GM12878 (cell line): ENCODE data around the gene MICAL3. TPM values are rescaled to one million over a fixed set of nuclear protein-coding genes. Genes with fewer than 3 reads are reported as not detected.

Experiments used
- ATAC-seq: fragments of 200-7000 bp; cut with Tn5 transposase; 3 replicates; pipeline ENCODE4 v1.9.1; 2020; ENCODE audit warnings: mild to moderate bottlenecking, moderate library complexity
- BruUV-seq: library from RNA; stranded (reverse); fragments of 400-500 nt; replicated peaks from 2 replicates; lab custom pipeline; 2021; lab: Mats Ljungman, UMichigan
- CTCF ChIA-PET: fragments of 300-600 bp; sonication (Branson Sonifier 250); formaldehyde crosslinking; extraction: SDS; loops from one replicate; lab custom pipeline; 2021; ENCODE audit warnings: inconsistent platforms; lab: Yijun Ruan, JAX
- POLR2A ChIA-PET: fragments of 350-600 bp; formaldehyde crosslinking; extraction: SDS; loops from one replicate; lab custom pipeline; 2021; ENCODE audit warnings: inconsistent platforms; lab: Charles Lee
- RAD21 ChIA-PET: fragments of 300-600 bp; sonication (Branson Sonifier 250); formaldehyde crosslinking; loops from one replicate; lab custom pipeline; 2023; ENCODE audit warnings: antibody characterized with exemption; ENCODE audit not compliant: unreplicated experiment; lab: Charles Lee
- SMC1A ChIA-PET: fragments of 300-600 bp; sonication (Branson Sonifier 250); formaldehyde crosslinking; loops from one replicate; lab custom pipeline; 2023; ENCODE audit not compliant: unreplicated experiment, uncharacterized antibody; lab: Charles Lee
- DNase-seq: peaks from one replicate; pipeline ENCODE4 v3.0.0-alpha.2; 2011; ENCODE audit warnings: low read depth, low spot score
- FAIRE-seq: peaks from 3 replicates; lab custom pipeline; 2011; peaks lifted over from hg19 to GRCh38; lab: Jason Lieb, UNC
- H2AFZ ChIP-seq: 2 replicates; pipeline ENCODE4 v1.6.0; 2011; ENCODE audit warnings: low read depth, low read length, control low read depth; ENCODE audit not compliant: control insufficient read depth
- H3K27ac ChIP-seq: 2 replicates; pipeline ENCODE4 v1.5.1; 2011; ENCODE audit warnings: control low read depth; ENCODE audit not compliant: control insufficient read depth, insufficient read depth
- H3K27me3 ChIP-seq, 2 experiments: replicated peaks in 1 of 2; 2 replicates each; pipeline versions ENCODE4 v1.6.0 to v1.6.1; 2011; ENCODE audit warnings: low read length in 1 of 2; ENCODE audit not compliant: control insufficient read depth in 2 of 2, insufficient read depth in 2 of 2
- H3K36me3 ChIP-seq, 2 experiments: 2 replicates each; pipeline ENCODE4 v1.5.1; 2011; ENCODE audit warnings: low read length in 1 of 2; ENCODE audit not compliant: control insufficient read depth in 2 of 2, insufficient read depth in 2 of 2
- H3K4me1 ChIP-seq: 2 replicates; pipeline ENCODE4 v1.6.1; 2011; ENCODE audit warnings: mild to moderate bottlenecking, low read length, moderate library complexity, mixed read lengths; ENCODE audit not compliant: control insufficient read depth, insufficient read depth
- H3K4me2 ChIP-seq: 2 replicates; pipeline ENCODE4 v1.6.0; 2011; ENCODE audit warnings: control low read depth; ENCODE audit not compliant: control insufficient read depth, insufficient read depth
- H3K4me3 ChIP-seq: fragments of 200-600 bp; sonication (generic); 2 replicates; pipeline ENCODE4 v1.5.1; 2016
- H3K79me2 ChIP-seq: 2 replicates; pipeline ENCODE4 v1.6.0; 2011; ENCODE audit warnings: low read length; ENCODE audit not compliant: control insufficient read depth, insufficient read depth
- H3K9ac ChIP-seq: 2 replicates; pipeline ENCODE4 v1.8.0; 2011; ENCODE audit warnings: low read length, control low read depth, mixed read lengths; ENCODE audit not compliant: control insufficient read depth, insufficient read depth
- H3K9me3 ChIP-seq: replicated peaks from 3 replicates; pipeline ENCODE4 v1.5.1; 2011; ENCODE audit warnings: mild to moderate bottlenecking, low read length; ENCODE audit not compliant: control insufficient read depth, insufficient read depth
- H4K20me1 ChIP-seq: 2 replicates; pipeline ENCODE4 v1.6.0; 2011; ENCODE audit not compliant: control insufficient read depth, insufficient read depth
- CHD1 ChIP-seq: IDR thresholded peaks from 2 replicates; pipeline ENCODE4 v1.6.1; 2012; ENCODE audit warnings: low read depth, low read length, improper control_type of control experiment
- EED ChIP-seq: sonication (generic); IDR thresholded peaks from 2 replicates; pipeline ENCODE4 v1.6.1; 2016; ENCODE audit warnings: antibody characterized with exemption, low read depth
- KAT2A ChIP-seq: conservative IDR thresholded peaks from 2 replicates; pipeline ENCODE4 v1.6.1; 2011; ENCODE audit warnings: low read depth, low read length; ENCODE audit not compliant: control insufficient read depth
- POU2F2 ChIP-seq: IDR thresholded peaks from 3 replicates; pipeline ENCODE4 v1.6.1; 2011; ENCODE audit warnings: low read depth, mild to moderate bottlenecking, low read length, borderline replicate concordance
- RBBP5 ChIP-seq: fragments of 200-600 bp; sonication (generic); conservative IDR thresholded peaks from 2 replicates; pipeline ENCODE4 v1.6.1; 2016
- SUPT20H ChIP-seq: IDR thresholded peaks from 2 replicates; pipeline ENCODE4 v1.6.1; 2011; ENCODE audit warnings: low read depth, mild to moderate bottlenecking, low read length, moderate library complexity, borderline replicate concordance; ENCODE audit not compliant: control insufficient read depth
- TCF7 ChIP-seq: IDR thresholded peaks from 2 replicates; pipeline ENCODE4 v1.6.1; 2014; ENCODE audit warnings: antibody characterized with exemption, borderline replicate concordance
- WRNIP1 ChIP-seq: IDR thresholded peaks from 2 replicates; pipeline ENCODE4 v1.6.1; 2011; ENCODE audit warnings: low read depth, low read length, improper control_type of control experiment, borderline replicate concordance
- ZNF384 ChIP-seq: IDR thresholded peaks from 2 replicates; pipeline ENCODE4 v1.6.1; 2012; ENCODE audit warnings: low read depth, mild to moderate bottlenecking, low read length, improper control_type of control experiment, borderline replicate concordance
- WGBS: methylation state at CpG from one replicate; pipeline ENCODE4 v1.1.6; 2016; ENCODE audit warnings: low lambda C conversion rate; ENCODE audit not compliant: insufficient replicate concordance, insufficient coverage; ENCODE audit errors: missing lambda C conversion rate; 5-methylcytosine and 5-hydroxymethylcytosine counted together
- in situ Hi-C: fragments of 300-500 bp; cut with MboI; formaldehyde crosslinking; loops from 9 replicates; pipeline ENCODE4 v1.14.3; 2018; ENCODE audit warnings: mixed read lengths
- intact Hi-C: fragments of 100-400 bp; cut with micrococcal nuclease; formaldehyde crosslinking; loops from one replicate; pipeline ENCODE4 v1.14.2; 2022; ENCODE audit not compliant: unreplicated experiment
- polyA plus RNA-seq, 11 experiments: library from polyadenylated mRNA; depleted of rRNA in 4 of 11; unstranded in 6 of 11; stranded (reverse) in 5 of 11; fragments of >200 nt; fragmentation: Nextera tagmentation in 4 of 11; fragmentation: Illumina TruSeq in 1 of 11; extraction: Ambion mirVana in 4 of 11; extraction: Trizol in 1 of 11; gene quantifications; 1 replicate in 1 of 11; 2 replicates in 10 of 11; pipeline versions ENCODE4 v1.2.1 to v1.2.3, GENCODE V29; 2011 to 2016; ENCODE audit warnings: inconsistent platforms in 2 of 11, missing spikeins in 2 of 11, low read depth in 1 of 11
- total RNA-seq, 4 experiments: library from RNA; depleted of rRNA in 3 of 4; stranded (reverse); fragments of >200 nt in 3 of 4; fragmentation: Illumina TruSeq in 1 of 4; extraction: Trizol in 1 of 4; gene quantifications; 2 replicates each; pipeline versions ENCODE4 v1.2.1 to v1.2.3, GENCODE V29; 2013 to 2021
- TF ChIP-seq, protein P1 (sequence below): IDR thresholded peaks from 2 replicates; pipeline ENCODE4 v1.6.1; 2011; ENCODE audit warnings: borderline replicate concordance, low read depth, mild to moderate bottlenecking, moderate library complexity, low read length; ENCODE audit not compliant: insufficient read depth, poor library complexity, severe bottlenecking
- TF ChIP-seq, protein P2 (sequence below): fragments of 450-650 bp; IDR thresholded peaks from 2 replicates; pipeline ENCODE4 v1.6.1; 2014; ENCODE audit warnings: mild to moderate bottlenecking
- TF ChIP-seq, protein P3 (sequence below): fragments of 450-650 bp; formaldehyde crosslinking; IDR thresholded peaks from 2 replicates; pipeline ENCODE4 v1.4.0; 2020; ENCODE audit warnings: mild to moderate bottlenecking, moderate library complexity

Gene MICAL3
- total and polyA plus RNA-seq, 10 of the 15 experiments (the other 5 are each of a cell fraction or from before 2014, with no cell fraction given), result 2.6 to 92.2 (median 24.0) TPM

DNA sequence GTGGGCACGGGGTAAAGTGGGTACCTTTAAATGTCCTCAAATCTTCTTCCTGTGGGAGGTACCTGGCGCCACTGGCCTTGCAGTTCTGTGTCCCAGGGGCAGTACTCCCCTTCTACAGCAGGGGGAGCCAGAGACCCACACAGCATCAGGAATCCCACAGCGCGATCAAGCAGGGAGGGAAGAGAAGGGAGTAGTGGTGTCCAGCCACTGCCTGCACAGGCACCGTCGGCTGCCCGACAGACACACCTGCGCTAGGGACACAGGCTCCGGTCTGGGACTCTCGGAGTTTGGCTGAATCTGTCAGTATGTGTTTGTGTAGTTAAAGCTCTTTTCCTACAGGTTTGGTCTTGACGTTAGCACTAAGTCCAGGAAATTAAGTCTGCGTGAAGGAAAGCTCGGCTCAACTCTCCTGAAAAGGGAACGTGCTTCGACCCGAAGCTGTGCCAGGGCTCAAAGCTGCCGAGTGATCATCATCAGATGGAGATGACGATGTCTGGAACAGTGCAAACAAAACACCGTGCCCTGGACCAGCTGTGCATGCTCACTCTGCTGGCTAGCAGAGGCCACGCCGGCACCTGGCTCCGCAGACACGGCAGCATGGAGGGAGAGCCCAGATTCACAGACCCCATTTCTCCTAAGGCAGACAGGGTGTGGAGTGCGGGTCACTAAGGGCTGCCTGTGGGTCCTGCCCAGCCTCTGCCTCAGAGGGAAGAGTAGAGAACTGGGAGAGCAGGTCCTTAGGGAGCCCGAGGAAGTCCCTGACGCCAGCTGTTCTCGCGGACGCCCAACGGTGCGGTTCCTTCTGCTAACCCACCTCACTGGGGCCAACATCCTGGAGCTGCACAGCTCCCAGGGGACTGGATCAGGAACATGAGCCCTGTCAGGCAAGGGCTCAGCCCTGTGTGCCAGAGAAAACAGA is 194.1 kb downstream of the MICAL3 start (continued):
- TF ChIP-seq KAT2A, result no peak
- TF ChIP-seq, all 136 proteins: peak for 14

DNA sequence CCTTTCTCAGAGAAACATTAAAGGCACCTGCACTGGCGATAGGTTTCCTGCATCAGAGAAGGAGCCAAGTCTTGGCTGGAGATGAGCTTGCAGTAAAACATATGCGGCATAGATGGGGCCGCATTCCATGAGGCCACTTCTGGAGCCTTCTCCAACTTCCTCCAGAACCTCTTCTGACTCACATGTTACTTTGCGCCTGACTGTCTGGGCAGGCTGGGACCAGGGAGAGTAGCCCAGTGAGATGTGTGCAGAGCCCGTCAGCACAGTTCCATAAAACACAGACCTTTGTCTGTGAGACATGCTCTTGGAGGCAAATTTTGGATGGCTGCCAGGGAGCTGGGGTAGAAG is 194.7 kb downstream of the MICAL3 start:
- in situ Hi-C loops (loop anchor here (5.0 kb wide), 1 partner anchor 238 kb away; no protein-coding TSS in a partner anchor), intact Hi-C loops (loop anchor here (1.0 to 5.0 kb wide), 3 partner anchors 193 to 272 kb away; partner anchors contain the start of gene MICAL3)
- no peaks in the 10 kb centered on the region for H3K27me3 ChIP-seq
- DNase-seq (no peak), FAIRE-seq (no peak), ATAC-seq (no peak; the same call in 2 of the 3 replicates)
- no peak overlapping the region for H3K27ac ChIP-seq
- BruUV-seq, result no TSS peak
- SMC1A ChIA-PET, result interaction anchor here (0.8 to 7.1 kb wide), 9 partner anchors 16 to 248 kb away, joined by 3 to 93 read pairs (median 4); partner anchors contain the start of gene PEX26
- H3K9ac ChIP-seq, result no peak overlapping the region
- POLR2A ChIA-PET, result interaction anchor here (0.6 to 1.7 kb wide), 2 partner anchors 77 to 246 kb away, joined by 4 to 5 read pairs; no protein-coding TSS in a partner anchor
- H3K79me2 ChIP-seq, result no peaks in the 10 kb centered on the region
- CTCF ChIA-PET, result interaction anchor here (0.9 to 7.9 kb wide), 23 partner anchors 8 to 271 kb away, joined by 3 to 167 read pairs (median 5); partner anchors contain the start of gene PEX26
- 83% methylated on average over 5 of the region's 5 CpGs for WGBS
- H3K36me3 ChIP-seq, result peaks cover 3 to 25% of the 10 kb centered on the region in 2 experiments; a peak in 3 of 4 replicates
- RAD21 ChIA-PET, result interaction anchor here (1.0 to 3.5 kb wide), 9 partner anchors 60 to 271 kb away, joined by 3 to 77 read pairs (median 4); partner anchors contain the start of genes MICAL3 and PEX26
- H3K4me2 ChIP-seq, result no peak overlapping the region
- H2AFZ ChIP-seq, result no peak overlapping the region
- no peaks in the 10 kb centered on the region for H3K9me3 ChIP-seq
- no peaks in the 10 kb centered on the region for H4K20me1 ChIP-seq
- H3K4me3 ChIP-seq, result no peak overlapping the region
- H3K4me1 ChIP-seq, result no peaks in the 10 kb centered on the region
- TF ChIP-seq SUPT20H (no peak), POU2F2 (no peak), TCF7 (no peak), WRNIP1 (no peak), CHD1 (no peak), ZNF384 (no peak), RBBP5 (no peak), EED (no peak)
- TF ChIP-seq, protein P1, sequence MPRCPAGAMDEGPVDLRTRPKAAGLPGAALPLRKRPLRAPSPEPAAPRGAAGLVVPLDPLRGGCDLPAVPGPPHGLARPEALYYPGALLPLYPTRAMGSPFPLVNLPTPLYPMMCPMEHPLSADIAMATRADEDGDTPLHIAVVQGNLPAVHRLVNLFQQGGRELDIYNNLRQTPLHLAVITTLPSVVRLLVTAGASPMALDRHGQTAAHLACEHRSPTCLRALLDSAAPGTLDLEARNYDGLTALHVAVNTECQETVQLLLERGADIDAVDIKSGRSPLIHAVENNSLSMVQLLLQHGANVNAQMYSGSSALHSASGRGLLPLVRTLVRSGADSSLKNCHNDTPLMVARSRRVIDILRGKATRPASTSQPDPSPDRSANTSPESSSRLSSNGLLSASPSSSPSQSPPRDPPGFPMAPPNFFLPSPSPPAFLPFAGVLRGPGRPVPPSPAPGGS, result no peak
- TF ChIP-seq, protein P2, sequence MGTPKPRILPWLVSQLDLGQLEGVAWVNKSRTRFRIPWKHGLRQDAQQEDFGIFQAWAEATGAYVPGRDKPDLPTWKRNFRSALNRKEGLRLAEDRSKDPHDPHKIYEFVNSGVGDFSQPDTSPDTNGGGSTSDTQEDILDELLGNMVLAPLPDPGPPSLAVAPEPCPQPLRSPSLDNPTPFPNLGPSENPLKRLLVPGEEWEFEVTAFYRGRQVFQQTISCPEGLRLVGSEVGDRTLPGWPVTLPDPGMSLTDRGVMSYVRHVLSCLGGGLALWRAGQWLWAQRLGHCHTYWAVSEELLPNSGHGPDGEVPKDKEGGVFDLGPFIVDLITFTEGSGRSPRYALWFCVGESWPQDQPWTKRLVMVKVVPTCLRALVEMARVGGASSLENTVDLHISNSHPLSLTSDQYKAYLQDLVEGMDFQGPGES, result no peak
- TF ChIP-seq, protein P3, sequence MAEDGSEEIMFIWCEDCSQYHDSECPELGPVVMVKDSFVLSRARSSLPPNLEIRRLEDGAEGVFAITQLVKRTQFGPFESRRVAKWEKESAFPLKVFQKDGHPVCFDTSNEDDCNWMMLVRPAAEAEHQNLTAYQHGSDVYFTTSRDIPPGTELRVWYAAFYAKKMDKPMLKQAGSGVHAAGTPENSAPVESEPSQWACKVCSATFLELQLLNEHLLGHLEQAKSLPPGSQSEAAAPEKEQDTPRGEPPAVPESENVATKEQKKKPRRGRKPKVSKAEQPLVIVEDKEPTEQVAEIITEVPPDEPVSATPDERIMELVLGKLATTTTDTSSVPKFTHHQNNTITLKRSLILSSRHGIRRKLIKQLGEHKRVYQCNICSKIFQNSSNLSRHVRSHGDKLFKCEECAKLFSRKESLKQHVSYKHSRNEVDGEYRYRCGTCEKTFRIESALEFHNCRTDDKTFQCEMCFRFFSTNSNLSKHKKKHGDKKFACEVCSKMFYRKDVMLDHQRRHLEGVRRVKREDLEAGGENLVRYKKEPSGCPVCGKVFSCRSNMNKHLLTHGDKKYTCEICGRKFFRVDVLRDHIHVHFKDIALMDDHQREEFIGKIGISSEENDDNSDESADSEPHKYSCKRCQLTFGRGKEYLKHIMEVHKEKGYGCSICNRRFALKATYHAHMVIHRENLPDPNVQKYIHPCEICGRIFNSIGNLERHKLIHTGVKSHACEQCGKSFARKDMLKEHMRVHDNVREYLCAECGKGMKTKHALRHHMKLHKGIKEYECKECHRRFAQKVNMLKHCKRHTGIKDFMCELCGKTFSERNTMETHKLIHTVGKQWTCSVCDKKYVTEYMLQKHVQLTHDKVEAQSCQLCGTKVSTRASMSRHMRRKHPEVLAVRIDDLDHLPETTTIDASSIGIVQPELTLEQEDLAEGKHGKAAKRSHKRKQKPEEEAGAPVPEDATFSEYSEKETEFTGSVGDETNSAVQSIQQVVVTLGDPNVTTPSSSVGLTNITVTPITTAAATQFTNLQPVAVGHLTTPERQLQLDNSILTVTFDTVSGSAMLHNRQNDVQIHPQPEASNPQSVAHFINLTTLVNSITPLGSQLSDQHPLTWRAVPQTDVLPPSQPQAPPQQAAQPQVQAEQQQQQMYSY (CRISPR knock-in tag), result no peak
